ENCODE results near the gene NEDD4. TPM values are rescaled to one million over a fixed set of nuclear protein-coding genes. Genes with fewer than 3 reads are reported as not detected.

The NEDD4 gene
- polyA plus RNA-seq, 3 donors: 1.2 to 3.8 (median 1.3) TPM

DNA sequence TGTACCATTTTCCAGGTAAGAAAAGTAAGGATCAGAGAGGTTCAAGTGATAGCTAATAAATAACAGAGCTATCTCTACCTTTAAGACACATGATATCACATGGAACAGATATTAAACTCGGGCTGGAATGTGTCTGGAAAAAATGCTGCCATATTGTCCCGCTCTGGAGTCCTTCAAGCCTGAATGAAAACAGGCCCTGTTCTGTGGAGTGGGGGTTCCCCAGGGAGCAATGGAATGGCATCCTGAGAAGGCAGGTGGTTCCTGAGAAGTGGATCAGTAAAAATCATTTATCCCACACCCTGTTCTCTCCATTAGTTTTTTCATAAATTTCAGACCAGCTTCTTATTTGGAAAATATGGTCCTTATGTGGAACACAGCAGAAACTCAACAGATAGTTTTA, 193.2 kb downstream of the NEDD4 start:
- H3K4me3 Mint-ChIP-seq: no peak overlapping the region
- H3K9me3 Mint-ChIP-seq: peaks cover 0 to 2% (median 0%) of the 10 kb centered on the region in 7 donors
- Histone ChIP-seq H3K4me1 (ENCODE audit: control insufficient read depth in 1 of 2, insufficient read depth in 2 of 2, low read length in 2 of 2) (no peaks in the 10 kb centered on the region), H3K27ac (ENCODE audit: low read depth in 1 of 2, low read length in 2 of 2) (no peak overlapping the region), H2AFZ (ENCODE audit: insufficient read depth, low read depth, low read length, poor library complexity, severe bottlenecking) (peak overlapping the region; percentile 65), H3K9me3 (replicated peaks in 1 of 2; ENCODE audit: control insufficient read depth in 1 of 2, insufficient read depth in 1 of 2, low read length in 2 of 2) (no peaks in the 10 kb centered on the region), H3K79me2 (ENCODE audit: insufficient read depth, low read length) (no peaks in the 10 kb centered on the region), H4K20me1 (ENCODE audit: insufficient read depth, low read length) (no peaks in the 10 kb centered on the region), H3K9ac (ENCODE audit: insufficient read depth, low read length, poor library complexity, severe bottlenecking) (no peak overlapping the region), H3K4me2 (replicated peaks; ENCODE audit: extremely low read depth, low read length, poor library complexity, severe bottlenecking) (no peak overlapping the region), H3K4me3 (replicated peaks in 1 of 3; ENCODE audit: low read depth in 2 of 3, low read length in 3 of 3) (no peak overlapping the region), H3K36me3 (replicated peaks in 1 of 2; ENCODE audit: control insufficient read depth in 1 of 2, insufficient read depth in 2 of 2, low read length in 2 of 2) (no peaks in the 10 kb centered on the region), H3K27me3 (ENCODE audit: control insufficient read depth in 2 of 2, insufficient read depth in 2 of 2, low read length in 2 of 2) (no peaks in the 10 kb centered on the region)
- no CpG with 5 or more reads among the region's 2 CpGs for WGBS (ENCODE audit: insufficient coverage)
- H3K36me3 Mint-ChIP-seq: no peaks in the 10 kb centered on the region
- no peak overlapping the region for H3K27ac Mint-ChIP-seq
- no peaks in the 10 kb centered on the region for H3K4me1 Mint-ChIP-seq
- no peak for DNase-seq
- peaks cover 0 to 6% (median 3%) of the 10 kb centered on the region in 3 donors for H3K27me3 Mint-ChIP-seq (ENCODE audit: low read depth in 3 of 3)
- intact Hi-C loops (cut with micrococcal nuclease): no loop called here
- TF ChIP-seq, protein P1, sequence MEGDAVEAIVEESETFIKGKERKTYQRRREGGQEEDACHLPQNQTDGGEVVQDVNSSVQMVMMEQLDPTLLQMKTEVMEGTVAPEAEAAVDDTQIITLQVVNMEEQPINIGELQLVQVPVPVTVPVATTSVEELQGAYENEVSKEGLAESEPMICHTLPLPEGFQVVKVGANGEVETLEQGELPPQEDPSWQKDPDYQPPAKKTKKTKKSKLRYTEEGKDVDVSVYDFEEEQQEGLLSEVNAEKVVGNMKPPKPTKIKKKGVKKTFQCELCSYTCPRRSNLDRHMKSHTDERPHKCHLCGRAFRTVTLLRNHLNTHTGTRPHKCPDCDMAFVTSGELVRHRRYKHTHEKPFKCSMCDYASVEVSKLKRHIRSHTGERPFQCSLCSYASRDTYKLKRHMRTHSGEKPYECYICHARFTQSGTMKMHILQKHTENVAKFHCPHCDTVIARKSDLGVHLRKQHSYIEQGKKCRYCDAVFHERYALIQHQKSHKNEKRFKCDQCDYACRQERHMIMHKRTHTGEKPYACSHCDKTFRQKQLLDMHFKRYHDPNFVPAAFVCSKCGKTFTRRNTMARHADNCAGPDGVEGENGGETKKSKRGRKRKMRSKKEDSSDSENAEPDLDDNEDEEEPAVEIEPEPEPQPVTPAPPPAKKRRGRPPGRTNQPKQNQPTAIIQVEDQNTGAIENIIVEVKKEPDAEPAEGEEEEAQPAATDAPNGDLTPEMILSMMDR (IDR thresholded peaks at IDR 0.05): no peak

DNA sequence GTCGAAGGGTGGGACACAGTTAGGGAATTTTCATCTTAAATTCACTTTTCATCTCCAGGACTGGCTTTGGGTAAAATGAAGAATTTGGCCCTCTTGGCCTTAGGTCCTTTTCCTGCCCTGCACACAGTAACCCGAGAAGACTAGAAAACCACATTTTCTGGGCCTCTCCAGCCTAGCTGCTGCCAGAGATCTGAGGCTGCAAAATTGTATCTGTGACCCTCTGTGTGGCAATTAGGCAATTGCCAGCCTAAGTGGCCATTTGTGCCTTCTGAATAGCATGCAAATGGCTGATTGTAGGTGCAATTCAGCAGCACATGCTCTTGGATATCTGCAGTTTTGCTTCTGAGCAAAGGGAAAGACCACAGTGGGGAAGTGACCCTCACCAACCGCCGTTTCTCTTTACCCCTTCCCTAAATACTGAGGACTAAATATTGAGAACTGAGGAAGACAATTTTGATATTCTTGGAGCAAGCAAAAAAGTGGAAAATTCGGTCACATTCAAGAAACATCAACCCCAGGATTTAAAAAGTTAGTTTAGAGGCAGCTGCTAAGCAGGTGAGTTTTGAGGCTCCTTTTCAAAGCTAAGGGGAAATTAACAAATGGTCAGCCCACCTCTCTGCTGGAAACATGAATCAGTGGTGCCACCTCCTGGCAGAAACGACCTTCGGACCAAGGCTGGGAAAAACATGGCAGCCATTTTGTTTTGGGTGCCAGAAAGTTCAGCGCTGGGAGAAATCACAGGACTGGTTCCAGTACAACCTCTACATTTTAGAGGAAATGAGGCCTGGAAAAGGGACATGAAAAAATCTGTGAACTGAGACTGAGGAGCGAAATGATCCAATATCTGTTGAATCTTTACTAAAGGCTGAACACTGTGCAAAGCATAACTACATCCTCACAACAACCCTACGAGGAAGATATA, 193.9 kb downstream of the NEDD4 start:
- Histone ChIP-seq H4K20me1 (ENCODE audit: insufficient read depth, low read length) (no peaks in the 10 kb centered on the region), H3K27me3 (ENCODE audit: control insufficient read depth in 2 of 2, insufficient read depth in 2 of 2, low read length in 2 of 2) (no peaks in the 10 kb centered on the region), H3K9ac (ENCODE audit: insufficient read depth, low read length, poor library complexity, severe bottlenecking) (no peak overlapping the region), H3K4me1 (ENCODE audit: control insufficient read depth in 1 of 2, insufficient read depth in 2 of 2, low read length in 2 of 2) (no peaks in the 10 kb centered on the region), H3K4me2 (replicated peaks; ENCODE audit: extremely low read depth, low read length, poor library complexity, severe bottlenecking) (no peak overlapping the region), H3K27ac (ENCODE audit: low read depth in 1 of 2, low read length in 2 of 2) (no peak overlapping the region), H3K79me2 (ENCODE audit: insufficient read depth, low read length) (no peaks in the 10 kb centered on the region), H3K4me3 (replicated peaks in 1 of 3; ENCODE audit: low read depth in 2 of 3, low read length in 3 of 3) (no peak overlapping the region), H2AFZ (ENCODE audit: insufficient read depth, low read depth, low read length, poor library complexity, severe bottlenecking) (peak overlapping the region; percentile 65), H3K9me3 (replicated peaks in 1 of 2; ENCODE audit: control insufficient read depth in 1 of 2, insufficient read depth in 1 of 2, low read length in 2 of 2) (peaks cover 0 to 2% of the 10 kb centered on the region in 2 donors), H3K36me3 (replicated peaks in 1 of 2; ENCODE audit: control insufficient read depth in 1 of 2, insufficient read depth in 2 of 2, low read length in 2 of 2) (no peaks in the 10 kb centered on the region)
- 17% methylated on average over 2 of the region's 10 CpGs for WGBS (ENCODE audit: insufficient coverage)
- peaks cover 0 to 6% (median 3%) of the 10 kb centered on the region in 3 donors for H3K27me3 Mint-ChIP-seq (ENCODE audit: low read depth in 3 of 3)
- DNase-seq: no peak
- H3K4me1 Mint-ChIP-seq: no peaks in the 10 kb centered on the region
- TF ChIP-seq, protein P1 (IDR thresholded peaks at IDR 0.05): peak; percentile 25
- no peak overlapping the region for H3K27ac Mint-ChIP-seq
- no peak overlapping the region for H3K4me3 Mint-ChIP-seq
- peaks cover 0 to 5% (median 2%) of the 10 kb centered on the region in 7 donors for H3K9me3 Mint-ChIP-seq
- no peaks in the 10 kb centered on the region for H3K36me3 Mint-ChIP-seq
- intact Hi-C loops (cut with micrococcal nuclease): no loop called here
